NCI-H1694 (cell line): Measurements from ENCODE around the gene OR7G3.

Experiments used
- DNase-seq: peaks from one replicate; lab custom pipeline; 2025; lab: John Stamatoyannopoulos, UW

Gene OR7G3

GRCh38 chr19:9126900-9127405 lies at the start of gene OR7G3:
Gene OR7G3, minus strand, starts transcription at chr19:9126950. Its CDS starts 0 bp downstream, at chr19:9126950.
- no peak for DNase-seq

GRCh38 chr19:9175326-9175725 lies 48.6 kb upstream of the OR7G3 start:
- no peak for DNase-seq

GRCh38 chr19:9171393-9171991 lies 44.7 kb upstream of the OR7G3 start:
- no peak for DNase-seq

- no peak for DNase-seq
Measured at GRCh38 chr19:9166846-9167245, 40.1 kb upstream of the OR7G3 start.

GRCh38 chr19:9165261-9165660 lies 38.5 kb upstream of the OR7G3 start:
- no peak for DNase-seq

- no peak for DNase-seq
Measured at GRCh38 chr19:9161427-9161826, 34.7 kb upstream of the OR7G3 start.

- DNase-seq = no peak
Measured at GRCh38 chr19:9159891-9160290, 33.1 kb upstream of the OR7G3 start.

- DNase-seq = no peak
Measured at GRCh38 chr19:9156304-9156703, 29.6 kb upstream of the OR7G3 start.

- no peak for DNase-seq
Measured at GRCh38 chr19:9155591-9155990, 28.8 kb upstream of the OR7G3 start.

GRCh38 chr19:9151367-9151766 lies 24.6 kb upstream of the OR7G3 start:
- DNase-seq = no peak

GRCh38 chr19:9150650-9151049 lies 23.9 kb upstream of the OR7G3 start:
- DNase-seq = no peak

GRCh38 chr19:9149997-9150396 lies 23.2 kb upstream of the OR7G3 start:
- DNase-seq = no peak

- no peak for DNase-seq
Measured at GRCh38 chr19:9148697-9149096, 21.9 kb upstream of the OR7G3 start.

GRCh38 chr19:9146882-9147281 lies 20.1 kb upstream of the OR7G3 start:
- DNase-seq = no peak

- DNase-seq = no peak
Measured at GRCh38 chr19:9144920-9145319, 18.2 kb upstream of the OR7G3 start.

GRCh38 chr19:9140159-9140874 lies 13.6 kb upstream of the OR7G3 start, which contains the start of gene ZNF317:
Gene ZNF317, plus strand, starts transcription at chr19:9140397. Its CDS starts 15,620 bp downstream, at chr19:9156017.
- DNase-seq = peak; percentile 80

- no peak for DNase-seq
Measured at GRCh38 chr19:9139609-9140158, 12.9 kb upstream of the OR7G3 start.

- no peak for DNase-seq
Measured at GRCh38 chr19:9132422-9132821, 5.7 kb upstream of the OR7G3 start.

GRCh38 chr19:9130965-9131364 lies 4.2 kb upstream of the OR7G3 start:
- DNase-seq = no peak

- no peak for DNase-seq
Measured at GRCh38 chr19:9128171-9128570, 1.4 kb upstream of the OR7G3 start.

GRCh38 chr19:9116547-9116946 lies 10.2 kb downstream of the OR7G3 start:
- DNase-seq = no peak

GRCh38 chr19:9115307-9115813 lies 11.4 kb downstream of the OR7G3 start, which contains the start of gene OR7G1:
Gene OR7G1, minus strand, starts transcription at chr19:9115763. Its CDS starts 0 bp downstream, at chr19:9115763.
- DNase-seq = no peak

GRCh38 chr19:9109959-9110358 lies 16.8 kb downstream of the OR7G3 start:
- no peak for DNase-seq
